ENCODE results near the gene AGBL4. TPM values are rescaled to one million over a fixed set of nuclear protein-coding genes. Genes with fewer than 3 reads are reported as not detected.

The AGBL4 gene
- total and polyA plus RNA-seq, 7 donors, result 0.09 to 0.36 (median 0.16) TPM; not detected in 4

GRCh38 chr1:48493970-48494769 is 1529.6 kb downstream of the AGBL4 start:
- intact Hi-C loops (cut with DNase I), result no loop called here
- no peaks in the 10 kb centered on the region for H3K36me3 ChIP-seq
- H3K27me3 ChIP-seq, result no peaks in the 10 kb centered on the region
- H3K27ac ChIP-seq, result peak overlapping the region; percentile 39 to 75 (median 54)
- H3K9me3 ChIP-seq, result no peaks in the 10 kb centered on the region
- peak; percentile 67 for DNase-seq
- 40 to 54% methylated on average over 5 of the region's 5 CpGs for WGBS, 2 donors
- TF ChIP-seq, protein P1, sequence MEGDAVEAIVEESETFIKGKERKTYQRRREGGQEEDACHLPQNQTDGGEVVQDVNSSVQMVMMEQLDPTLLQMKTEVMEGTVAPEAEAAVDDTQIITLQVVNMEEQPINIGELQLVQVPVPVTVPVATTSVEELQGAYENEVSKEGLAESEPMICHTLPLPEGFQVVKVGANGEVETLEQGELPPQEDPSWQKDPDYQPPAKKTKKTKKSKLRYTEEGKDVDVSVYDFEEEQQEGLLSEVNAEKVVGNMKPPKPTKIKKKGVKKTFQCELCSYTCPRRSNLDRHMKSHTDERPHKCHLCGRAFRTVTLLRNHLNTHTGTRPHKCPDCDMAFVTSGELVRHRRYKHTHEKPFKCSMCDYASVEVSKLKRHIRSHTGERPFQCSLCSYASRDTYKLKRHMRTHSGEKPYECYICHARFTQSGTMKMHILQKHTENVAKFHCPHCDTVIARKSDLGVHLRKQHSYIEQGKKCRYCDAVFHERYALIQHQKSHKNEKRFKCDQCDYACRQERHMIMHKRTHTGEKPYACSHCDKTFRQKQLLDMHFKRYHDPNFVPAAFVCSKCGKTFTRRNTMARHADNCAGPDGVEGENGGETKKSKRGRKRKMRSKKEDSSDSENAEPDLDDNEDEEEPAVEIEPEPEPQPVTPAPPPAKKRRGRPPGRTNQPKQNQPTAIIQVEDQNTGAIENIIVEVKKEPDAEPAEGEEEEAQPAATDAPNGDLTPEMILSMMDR (IDR thresholded peaks at IDR 0.05), result no peak
- TF ChIP-seq POLR2A (IDR thresholded peaks at IDR 0.05) (no peak), EP300 (IDR thresholded peaks at IDR 0.05) (no peak), POLR2AphosphoS5 (IDR thresholded peaks at IDR 0.05) (peak in 2 of 4 donors; percentile 42 to 59)
- H3K4me3 ChIP-seq, result no peak overlapping the region
- peaks cover 0 to 29% (median 14%) of the 10 kb centered on the region in 4 donors for H3K4me1 ChIP-seq

GRCh38 chr1:48493041-48493440 is 1530.7 kb downstream of the AGBL4 start:
- intact Hi-C loops (cut with DNase I), result no loop called here
- 11 to 42% methylated on average over 5 of the region's 5 CpGs for WGBS, 2 donors
- no peaks in the 10 kb centered on the region for H3K9me3 ChIP-seq
- no peaks in the 10 kb centered on the region for H3K27me3 ChIP-seq
- no peak overlapping the region for H3K4me3 ChIP-seq
- H3K4me1 ChIP-seq, result peaks cover 0 to 29% (median 14%) of the 10 kb centered on the region in 4 donors
- peak overlapping the region in 2 of 4 donors; percentile 62 to 75 for H3K27ac ChIP-seq
- H3K36me3 ChIP-seq, result no peaks in the 10 kb centered on the region
- TF ChIP-seq EP300 (IDR thresholded peaks at IDR 0.05) (no peak), POLR2A (IDR thresholded peaks at IDR 0.05) (no peak), POLR2AphosphoS5 (IDR thresholded peaks at IDR 0.05) (no peak)
- TF ChIP-seq, protein P1 (IDR thresholded peaks at IDR 0.05), result no peak
- DNase-seq, result no peak

- Histone ChIP-seq H3K4me1 (peaks cover 0 to 29% (median 14%) of the 10 kb centered on the region in 4 donors), H3K4me3 (no peak overlapping the region), H3K36me3 (no peaks in the 10 kb centered on the region), H3K27ac (no peak overlapping the region), H3K9me3 (no peaks in the 10 kb centered on the region), H3K27me3 (no peaks in the 10 kb centered on the region)
- intact Hi-C loops (cut with DNase I), result no loop called here
- no peak for DNase-seq
- TF ChIP-seq, protein P1 (IDR thresholded peaks at IDR 0.05), result no peak
- TF ChIP-seq POLR2AphosphoS5 (IDR thresholded peaks at IDR 0.05), result peak in 1 of 4 donors; percentile 57
These were observed 1531.4 kb downstream of the AGBL4 start for GRCh38 chr1:48492392-48492791.

- no peak for DNase-seq
- H3K27ac ChIP-seq, result no peak overlapping the region
- no peak overlapping the region for H3K4me3 ChIP-seq
- H3K36me3 ChIP-seq, result no peaks in the 10 kb centered on the region
- H3K27me3 ChIP-seq, result no peaks in the 10 kb centered on the region
- intact Hi-C loops (cut with DNase I), result no loop called here
- H3K4me1 ChIP-seq, result peaks cover 0 to 18% (median 3%) of the 10 kb centered on the region in 4 donors
- TF ChIP-seq POLR2AphosphoS5 (IDR thresholded peaks at IDR 0.05) (no peak), EP300 (IDR thresholded peaks at IDR 0.05) (no peak), POLR2A (IDR thresholded peaks at IDR 0.05) (no peak)
- TF ChIP-seq, protein P1 (IDR thresholded peaks at IDR 0.05), result no peak
- H3K9me3 ChIP-seq, result no peaks in the 10 kb centered on the region
- WGBS, 2 donors, result 63 to 90% methylated on average over 2 of the region's 2 CpGs
These were observed 1535.0 kb downstream of the AGBL4 start for GRCh38 chr1:48488721-48489120.

Small RNA genes within 50 kb of the gene (small RNA-seq; reads per million reads assigned to genes)
- gene AL390023.1, result 0 reads per million in 3 donors

Other genes with a start within 250 kb of the AGBL4 start
- gene ELAVL4, start 85.0 kb upstream of the AGBL4 start, total RNA-seq, result 10 to 100 TPM in 1 of 4 donors, 1 to 10 TPM in 3; 2.6 to 11.8 (median 5.3) TPM
- gene ELAVL4, start 85.0 kb upstream of the AGBL4 start, polyA plus RNA-seq, result 1 to 10 TPM in 1 of 3 donors, under 1 TPM in 1, not detected in 1; 0.23 to 3.0 TPM